ENCODE data around the gene PRKCG. TPM values are rescaled to one million over a fixed set of nuclear protein-coding genes. Genes with fewer than 3 reads are reported as not detected.
"Not testable (repeated sequence)": the region's sequence is repeated elsewhere in the genome, so short reads cannot be mapped to it uniquely, and the experiment has no call there.

The PRKCG gene
- total and polyA plus RNA-seq, 2 donors, result 1.1 to 4.5 TPM

DNA sequence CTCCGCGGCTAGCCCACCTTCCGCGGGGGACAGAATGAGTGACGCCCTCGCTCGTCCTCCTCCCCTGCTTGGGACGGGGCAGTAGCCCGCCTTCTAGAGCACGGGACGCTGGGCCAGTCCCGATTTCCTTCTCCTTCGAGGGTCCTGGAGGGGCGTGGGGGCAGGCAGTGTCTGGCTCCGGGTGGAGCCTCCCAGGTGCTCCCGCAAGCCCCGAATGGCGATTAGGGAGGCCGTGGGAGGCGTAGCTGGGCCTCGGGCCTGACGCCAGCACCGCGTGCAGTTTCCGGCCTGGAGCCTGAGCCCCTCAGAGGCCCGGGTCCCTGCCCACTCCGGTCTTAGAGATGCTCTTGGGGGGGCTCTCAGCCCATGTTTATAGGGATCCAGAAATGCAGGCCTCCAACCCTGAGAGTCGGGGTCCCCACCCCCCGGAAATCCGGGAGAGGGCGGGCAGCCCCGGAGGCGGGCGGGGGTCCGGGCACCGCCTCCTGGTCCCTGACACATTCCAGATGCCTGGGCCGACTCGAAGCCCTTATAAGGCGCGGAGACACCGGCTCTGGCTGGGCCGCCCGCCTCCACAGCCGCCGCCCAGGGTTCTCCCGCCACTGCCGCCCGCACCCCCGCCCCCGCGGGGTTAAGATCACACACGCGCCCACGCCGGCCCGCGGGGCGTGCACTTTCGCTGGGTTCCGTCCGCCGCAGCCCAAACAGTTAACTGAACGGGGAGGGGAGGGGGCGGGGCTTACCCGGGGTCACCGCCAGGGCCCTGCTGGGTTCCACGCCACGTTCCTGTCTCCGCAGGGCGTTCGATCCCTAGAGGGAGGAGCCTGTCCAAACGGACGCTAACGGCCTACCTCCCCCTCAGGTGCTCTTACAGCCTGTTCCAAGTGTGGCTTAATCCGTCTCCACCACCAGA lies 12.8 kb upstream of the PRKCG start:
- peak overlapping the region; percentile 83 to 90 for H3K27ac ChIP-seq (ENCODE audit: low read depth in 1 of 2, low read length in 1 of 2)
- peak in 3 of 9 donors; percentile 65 to 84 (median 68) for DNase-seq (ENCODE audit: low read depth in 6 of 9, low spot score in 9 of 9)
- H3K27me3 ChIP-seq (ENCODE audit: control insufficient read depth in 2 of 2, insufficient read depth in 1 of 2, low read length in 1 of 2), result peaks cover 0 to 12% of the 10 kb centered on the region in 2 donors
- peaks cover 15 to 65% of the 10 kb centered on the region in 2 donors for H3K4me1 ChIP-seq (ENCODE audit: control insufficient read depth in 2 of 2, insufficient read depth in 2 of 2, low read length in 2 of 2)
- H3K9me3 ChIP-seq (ENCODE audit: control insufficient read depth in 2 of 2, insufficient read depth in 1 of 2, low read length in 1 of 2), result peaks cover 0 to 7% of the 10 kb centered on the region in 2 donors
- peaks cover 15 to 20% of the 10 kb centered on the region in 2 donors for H3K36me3 ChIP-seq (ENCODE audit: control insufficient read depth in 2 of 2, insufficient read depth in 2 of 2, low read length in 1 of 2)
- peak overlapping the region; percentile 78 to 83 for H3K4me3 ChIP-seq (ENCODE audit: low read length in 2 of 2)
- WGBS, result under 1% methylated on average over 75 of the region's 75 CpGs

DNA sequence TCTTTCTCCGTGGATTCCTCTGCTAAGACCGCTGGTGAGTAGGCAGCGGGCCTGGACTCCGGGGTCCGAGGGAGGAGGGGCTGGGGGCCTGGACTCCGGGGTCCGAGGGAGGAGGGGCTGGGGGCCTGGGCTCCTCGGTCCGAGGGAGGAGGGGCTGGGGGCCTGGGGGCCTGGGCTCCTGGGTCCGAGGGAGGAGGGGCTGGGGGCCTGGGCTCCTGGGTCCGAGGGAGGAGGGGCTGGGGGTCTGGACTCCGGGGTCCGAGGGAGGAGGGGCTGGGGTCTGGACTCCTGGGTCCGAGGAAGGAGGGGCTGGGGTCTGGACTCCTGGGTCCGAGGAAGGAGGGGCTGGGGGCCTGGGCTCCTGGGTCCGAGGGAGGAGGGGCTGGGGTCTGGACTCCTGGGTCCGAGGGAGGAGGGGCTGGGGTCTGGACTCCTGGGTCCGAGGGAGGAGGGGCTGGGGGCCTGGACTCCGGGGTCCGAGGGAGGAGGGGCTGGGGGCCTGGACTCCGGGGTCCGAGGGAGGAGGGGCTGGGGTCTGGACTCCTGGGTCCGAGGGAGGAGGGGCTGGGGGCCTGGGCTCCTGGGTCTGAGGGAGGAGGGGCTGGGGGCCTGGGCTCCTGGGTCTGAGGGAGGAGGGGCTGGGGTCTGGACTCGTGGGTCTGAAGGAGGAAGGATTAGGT lies 12.1 kb upstream of the PRKCG start:
- Histone ChIP-seq H3K4me3 (ENCODE audit: low read length in 2 of 2) (peak overlapping the region; percentile 78 to 83), H3K27me3 (ENCODE audit: control insufficient read depth in 2 of 2, insufficient read depth in 1 of 2, low read length in 1 of 2) (peaks cover 0 to 12% of the 10 kb centered on the region in 2 donors), H3K27ac (ENCODE audit: low read depth in 1 of 2, low read length in 1 of 2) (peak overlapping the region; percentile 83 to 90), H3K4me1 (ENCODE audit: control insufficient read depth in 2 of 2, insufficient read depth in 2 of 2, low read length in 2 of 2) (peaks cover 17 to 73% of the 10 kb centered on the region in 2 donors), H3K36me3 (ENCODE audit: control insufficient read depth in 2 of 2, insufficient read depth in 2 of 2, low read length in 1 of 2) (peaks cover 19 to 23% of the 10 kb centered on the region in 2 donors)
- 2% methylated on average over 24 of the region's 24 CpGs for WGBS
- not testable (repeated sequence) for H3K9me3 ChIP-seq (ENCODE audit: control insufficient read depth in 2 of 2, insufficient read depth in 1 of 2, low read length in 1 of 2); DNase-seq (ENCODE audit: low read depth in 6 of 9, low spot score in 9 of 9)

DNA sequence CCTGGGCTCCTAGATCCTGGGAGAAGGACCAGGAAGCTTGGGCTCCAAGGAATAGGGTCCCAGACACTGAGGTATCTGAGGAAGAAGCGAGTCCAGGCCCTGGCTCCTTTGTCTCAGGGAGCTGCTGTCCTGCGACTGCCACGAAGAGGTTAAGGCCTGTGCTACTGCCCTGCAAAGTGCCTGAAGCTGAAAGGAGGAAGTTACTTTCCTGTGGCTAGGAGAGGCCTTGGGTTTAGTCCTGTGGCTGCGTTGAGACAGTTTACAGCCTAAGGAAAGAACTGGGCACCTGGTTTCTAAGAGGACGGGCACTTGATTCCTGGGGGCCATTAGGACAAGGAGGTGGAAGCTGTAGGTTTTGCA lies 11.5 kb upstream of the PRKCG start:
- peak overlapping the region; percentile 70 to 74 for H3K27ac ChIP-seq (ENCODE audit: low read depth in 1 of 2, low read length in 1 of 2)
- no peak for DNase-seq (ENCODE audit: low read depth in 6 of 9, low spot score in 9 of 9)
- WGBS, result 26% methylated on average over 5 of the region's 5 CpGs
- peaks cover 0 to 7% of the 10 kb centered on the region in 2 donors for H3K9me3 ChIP-seq (ENCODE audit: control insufficient read depth in 2 of 2, insufficient read depth in 1 of 2, low read length in 1 of 2)
- peaks cover 20 to 73% of the 10 kb centered on the region in 2 donors for H3K4me1 ChIP-seq (ENCODE audit: control insufficient read depth in 2 of 2, insufficient read depth in 2 of 2, low read length in 2 of 2)
- H3K27me3 ChIP-seq (ENCODE audit: control insufficient read depth in 2 of 2, insufficient read depth in 1 of 2, low read length in 1 of 2), result peaks cover 0 to 12% of the 10 kb centered on the region in 2 donors
- peaks cover 19 to 23% of the 10 kb centered on the region in 2 donors for H3K36me3 ChIP-seq (ENCODE audit: control insufficient read depth in 2 of 2, insufficient read depth in 2 of 2, low read length in 1 of 2)
- H3K4me3 ChIP-seq (ENCODE audit: low read length in 2 of 2), result peak overlapping the region; percentile 27 to 39

DNA sequence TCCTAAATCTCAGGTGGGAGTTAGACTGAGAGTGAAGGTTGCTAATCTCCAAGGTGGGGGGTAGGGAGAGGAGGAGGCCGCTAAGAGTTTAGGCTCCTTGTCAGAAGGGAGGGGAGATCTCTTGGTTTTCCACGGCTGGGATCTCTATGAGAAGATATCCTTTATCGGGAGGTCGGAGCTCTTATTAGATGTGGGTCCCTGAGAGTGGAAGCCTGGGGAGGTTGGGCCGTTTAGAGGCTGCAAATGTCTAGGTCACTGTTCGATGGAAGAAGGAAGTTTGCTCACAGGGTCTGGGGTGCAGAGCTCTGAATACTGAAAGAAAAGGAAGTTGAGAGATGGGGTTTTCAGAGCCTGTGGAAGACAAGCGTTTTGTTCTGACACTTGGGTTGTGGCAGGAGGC lies 10.5 kb upstream of the PRKCG start:
- peaks cover 0 to 7% of the 10 kb centered on the region in 2 donors for H3K9me3 ChIP-seq (ENCODE audit: control insufficient read depth in 2 of 2, insufficient read depth in 1 of 2, low read length in 1 of 2)
- DNase-seq (ENCODE audit: low read depth in 6 of 9, low spot score in 9 of 9), result no peak
- peaks cover 0 to 8% of the 10 kb centered on the region in 2 donors for H3K27me3 ChIP-seq (ENCODE audit: control insufficient read depth in 2 of 2, insufficient read depth in 1 of 2, low read length in 1 of 2)
- WGBS, result 24% methylated on average over 7 of the region's 7 CpGs
- H3K4me3 ChIP-seq (ENCODE audit: low read length in 2 of 2), result no peak overlapping the region
- H3K4me1 ChIP-seq (ENCODE audit: control insufficient read depth in 2 of 2, insufficient read depth in 2 of 2, low read length in 2 of 2), result peaks cover 21 to 75% of the 10 kb centered on the region in 2 donors
- peak overlapping the region; percentile 48 to 81 for H3K27ac ChIP-seq (ENCODE audit: low read depth in 1 of 2, low read length in 1 of 2)
- H3K36me3 ChIP-seq (ENCODE audit: control insufficient read depth in 2 of 2, insufficient read depth in 2 of 2, low read length in 1 of 2), result peaks cover 23 to 27% of the 10 kb centered on the region in 2 donors

DNA sequence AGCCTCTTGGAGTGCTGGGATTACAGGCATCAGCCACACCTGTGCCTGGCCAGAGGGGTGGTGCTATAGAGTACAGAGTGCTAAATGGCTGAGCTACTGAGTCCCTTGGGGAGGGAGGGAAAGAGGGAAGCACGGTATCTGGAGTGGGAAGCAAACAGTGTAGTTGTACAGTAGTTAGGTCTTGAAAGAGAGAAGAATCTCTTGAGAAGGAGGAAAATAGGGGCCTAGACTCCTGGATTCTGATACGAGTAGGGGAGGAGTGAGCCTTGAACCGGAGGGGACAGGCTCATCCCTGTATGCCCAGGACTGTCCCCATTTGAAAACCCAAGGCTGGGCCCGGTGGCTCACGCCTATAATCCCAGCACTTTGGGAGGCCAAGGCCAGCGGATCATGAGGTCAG lies 9.2 kb upstream of the PRKCG start:
- 97% methylated on average over 6 of the region's 6 CpGs for WGBS

DNA sequence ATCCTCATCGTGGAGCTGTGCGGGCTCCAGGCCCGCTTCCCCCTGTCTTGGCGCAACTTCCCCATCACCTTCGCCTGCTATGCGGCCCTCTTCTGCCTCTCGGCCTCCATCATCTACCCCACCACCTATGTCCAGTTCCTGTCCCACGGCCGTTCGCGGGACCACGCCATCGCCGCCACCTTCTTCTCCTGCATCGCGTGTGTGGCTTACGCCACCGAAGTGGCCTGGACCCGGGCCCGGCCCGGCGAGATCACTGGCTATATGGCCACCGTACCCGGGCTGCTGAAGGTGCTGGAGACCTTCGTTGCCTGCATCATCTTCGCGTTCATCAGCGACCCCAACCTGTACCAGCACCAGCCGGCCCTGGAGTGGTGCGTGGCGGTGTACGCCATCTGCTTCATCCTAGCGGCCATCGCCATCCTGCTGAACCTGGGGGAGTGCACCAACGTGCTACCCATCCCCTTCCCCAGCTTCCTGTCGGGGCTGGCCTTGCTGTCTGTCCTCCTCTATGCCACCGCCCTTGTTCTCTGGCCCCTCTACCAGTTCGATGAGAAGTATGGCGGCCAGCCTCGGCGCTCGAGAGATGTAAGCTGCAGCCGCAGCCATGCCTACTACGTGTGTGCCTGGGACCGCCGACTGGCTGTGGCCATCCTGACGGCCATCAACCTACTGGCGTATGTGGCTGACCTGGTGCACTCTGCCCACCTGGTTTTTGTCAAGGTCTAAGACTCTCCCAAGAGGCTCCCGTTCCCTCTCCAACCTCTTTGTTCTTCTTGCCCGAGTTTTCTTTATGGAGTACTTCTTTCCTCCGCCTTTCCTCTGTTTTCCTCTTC lies 8.0 kb upstream of the PRKCG start:
- WGBS, result 97% methylated on average over 51 of the region's 51 CpGs
- H3K9me3 ChIP-seq (ENCODE audit: control insufficient read depth in 2 of 2, insufficient read depth in 1 of 2, low read length in 1 of 2), result no peaks in the 10 kb centered on the region
- peak overlapping the region in 1 of 2 donors; percentile 27 for H3K4me3 ChIP-seq (ENCODE audit: low read length in 2 of 2)
- H3K27ac ChIP-seq (ENCODE audit: low read depth in 1 of 2, low read length in 1 of 2), result peak overlapping the region; percentile 83 to 97
- DNase-seq (ENCODE audit: low read depth in 6 of 9, low spot score in 9 of 9), result no peak
- H3K27me3 ChIP-seq (ENCODE audit: control insufficient read depth in 2 of 2, insufficient read depth in 1 of 2, low read length in 1 of 2), result peaks cover 3 to 4% of the 10 kb centered on the region in 2 donors
- H3K4me1 ChIP-seq (ENCODE audit: control insufficient read depth in 2 of 2, insufficient read depth in 2 of 2, low read length in 2 of 2), result peaks cover 28 to 79% of the 10 kb centered on the region in 2 donors
- peaks cover 23 to 28% of the 10 kb centered on the region in 2 donors for H3K36me3 ChIP-seq (ENCODE audit: control insufficient read depth in 2 of 2, insufficient read depth in 2 of 2, low read length in 1 of 2)

More for the DNA sequence above, 9.2 kb upstream of the PRKCG start:
- Histone ChIP-seq H3K4me3 (ENCODE audit: low read length in 2 of 2) (no peak overlapping the region), H3K27me3 (ENCODE audit: control insufficient read depth in 2 of 2, insufficient read depth in 1 of 2, low read length in 1 of 2) (peaks cover 0 to 8% of the 10 kb centered on the region in 2 donors), H3K4me1 (ENCODE audit: control insufficient read depth in 2 of 2, insufficient read depth in 2 of 2, low read length in 2 of 2) (peaks cover 27 to 78% of the 10 kb centered on the region in 2 donors), H3K27ac (ENCODE audit: low read depth in 1 of 2, low read length in 1 of 2) (peak overlapping the region; percentile 25 to 51), H3K9me3 (ENCODE audit: control insufficient read depth in 2 of 2, insufficient read depth in 1 of 2, low read length in 1 of 2) (no peaks in the 10 kb centered on the region), H3K36me3 (ENCODE audit: control insufficient read depth in 2 of 2, insufficient read depth in 2 of 2, low read length in 1 of 2) (peaks cover 23 to 28% of the 10 kb centered on the region in 2 donors)
- no peak for DNase-seq (ENCODE audit: low read depth in 6 of 9, low spot score in 9 of 9)

DNA sequence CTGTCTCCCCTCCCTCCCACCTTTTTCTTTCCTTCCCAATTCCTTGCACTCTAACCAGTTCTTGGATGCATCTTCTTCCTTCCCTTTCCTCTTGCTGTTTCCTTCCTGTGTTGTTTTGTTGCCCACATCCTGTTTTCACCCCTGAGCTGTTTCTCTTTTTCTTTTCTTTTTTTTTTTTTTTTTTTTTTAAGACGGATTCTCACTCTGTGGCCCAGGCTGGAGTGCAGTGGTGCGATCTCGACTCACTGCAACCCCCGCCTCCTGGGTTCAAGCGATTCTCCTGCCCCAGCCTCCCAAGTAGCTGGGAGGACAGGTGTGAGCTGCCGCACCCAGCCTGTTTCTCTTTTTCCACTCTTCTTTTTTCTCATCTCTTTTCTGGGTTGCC lies 7.4 kb upstream of the PRKCG start:
- Histone ChIP-seq H3K27me3 (ENCODE audit: control insufficient read depth in 2 of 2, insufficient read depth in 1 of 2, low read length in 1 of 2) (peaks cover 6 to 10% of the 10 kb centered on the region in 2 donors), H3K9me3 (ENCODE audit: control insufficient read depth in 2 of 2, insufficient read depth in 1 of 2, low read length in 1 of 2) (no peaks in the 10 kb centered on the region), H3K36me3 (ENCODE audit: control insufficient read depth in 2 of 2, insufficient read depth in 2 of 2, low read length in 1 of 2) (peaks cover 23 to 28% of the 10 kb centered on the region in 2 donors), H3K4me1 (ENCODE audit: control insufficient read depth in 2 of 2, insufficient read depth in 2 of 2, low read length in 2 of 2) (peaks cover 31 to 82% of the 10 kb centered on the region in 2 donors), H3K27ac (ENCODE audit: low read depth in 1 of 2, low read length in 1 of 2) (peak overlapping the region; percentile 94 to 97), H3K4me3 (ENCODE audit: low read length in 2 of 2) (peak overlapping the region; percentile 27 to 28)
- 39% methylated on average over 6 of the region's 6 CpGs for WGBS
- peak in 2 of 9 donors; percentile 44 to 73 for DNase-seq (ENCODE audit: low read depth in 6 of 9, low spot score in 9 of 9)

DNA sequence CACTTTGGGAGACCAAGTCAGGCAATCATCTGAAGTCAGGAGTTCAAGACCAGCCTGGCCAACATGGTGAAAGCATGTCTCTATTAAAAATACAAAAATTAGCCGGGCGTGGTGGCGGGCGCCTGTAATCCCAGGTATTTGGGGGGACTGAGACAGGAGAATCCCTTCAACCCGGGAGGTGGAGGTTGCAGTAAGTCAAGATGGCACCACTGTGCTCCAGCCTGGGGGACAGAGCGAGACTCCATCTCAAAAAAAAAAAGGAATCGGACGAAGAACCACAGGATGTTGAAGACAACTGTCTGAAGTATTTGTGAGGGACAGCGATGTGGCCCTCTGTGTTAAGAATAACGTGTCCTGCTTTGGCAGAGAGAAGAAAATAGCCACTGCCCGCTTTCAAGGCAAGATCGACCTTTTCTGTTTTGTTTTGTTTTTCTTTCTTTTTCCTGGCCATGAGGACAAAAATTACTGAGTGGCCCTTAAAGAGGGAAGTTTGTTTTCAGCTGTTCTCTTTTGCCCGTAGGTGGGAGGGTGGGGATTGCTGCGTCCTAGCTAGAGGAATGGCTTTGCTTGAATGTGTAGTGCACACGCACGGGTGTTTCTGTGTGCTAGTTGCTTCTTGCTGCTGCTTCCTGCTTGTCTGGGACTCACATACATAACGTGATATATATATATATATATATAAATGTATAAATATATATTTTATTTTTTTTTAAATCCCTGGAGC lies 6.2 kb upstream of the PRKCG start:
- H3K27ac ChIP-seq (ENCODE audit: low read depth in 1 of 2, low read length in 1 of 2), result peak overlapping the region; percentile 84 to 97
- H3K4me1 ChIP-seq (ENCODE audit: control insufficient read depth in 2 of 2, insufficient read depth in 2 of 2, low read length in 2 of 2), result peaks cover 31 to 81% of the 10 kb centered on the region in 2 donors
- WGBS, result 93% methylated on average over 17 of the region's 17 CpGs

More for the DNA sequence above, 6.2 kb upstream of the PRKCG start:
- Histone ChIP-seq H3K27me3 (ENCODE audit: control insufficient read depth in 2 of 2, insufficient read depth in 1 of 2, low read length in 1 of 2) (peaks cover 12 to 21% of the 10 kb centered on the region in 2 donors), H3K4me3 (ENCODE audit: low read length in 2 of 2) (no peak overlapping the region), H3K9me3 (ENCODE audit: control insufficient read depth in 2 of 2, insufficient read depth in 1 of 2, low read length in 1 of 2) (no peaks in the 10 kb centered on the region), H3K36me3 (ENCODE audit: control insufficient read depth in 2 of 2, insufficient read depth in 2 of 2, low read length in 1 of 2) (peaks cover 20 to 24% of the 10 kb centered on the region in 2 donors)
- DNase-seq (ENCODE audit: low read depth in 6 of 9, low spot score in 9 of 9), result no peak
